ENCODE data around the gene CLVS2.

GRCh38 chr6:123009059-123009458 lies 13.0 kb downstream of the CLVS2 start:
- no peak for TF ChIP-seq CTCF (IDR thresholded peaks at IDR 0.05)
- TF ChIP-seq POLR2A (IDR thresholded peaks at IDR 0.05): no peak
